ENCODE data around the gene GOLGA8K. TPM values are rescaled to one million over a fixed set of nuclear protein-coding genes. Genes with fewer than 3 reads are reported as not detected.
"Not testable (repeated sequence)": the region's sequence is repeated elsewhere in the genome, so short reads cannot be mapped to it uniquely, and the experiment has no call there.

GOLGA8K gene
- total and polyA plus RNA-seq, 4 donors, result 0.08 to 0.09 TPM; not detected in 2

- DNase-seq (ENCODE audit: low spot score); H3K27me3 ChIP-seq (ENCODE audit: control insufficient read depth in 4 of 4, insufficient read depth in 4 of 4, low read length in 3 of 4); H3K27ac ChIP-seq (ENCODE audit: low read depth in 1 of 2, low read length in 2 of 2); H3K36me3 ChIP-seq (ENCODE audit: control insufficient read depth in 4 of 4, insufficient read depth in 3 of 4, low read depth in 1 of 4, low read length in 3 of 4); H3K4me1 ChIP-seq (ENCODE audit: control insufficient read depth in 4 of 4, insufficient read depth in 4 of 4, low read length in 3 of 4); H3K4me3 ChIP-seq (ENCODE audit: low read depth in 1 of 3, low read length in 3 of 3); H3K9ac ChIP-seq (ENCODE audit: low read depth in 1 of 2, low read length in 2 of 2); H3K9me3 ChIP-seq (ENCODE audit: control insufficient read depth in 4 of 4, low read length in 3 of 4): not testable (repeated sequence)
- WGBS, result no CpG with 5 or more reads among the region's 7 CpGs
Measured at GRCh38 chr15:32352748-32353147, 50.3 kb downstream of the GOLGA8K start.

- H3K36me3 ChIP-seq (ENCODE audit: control insufficient read depth in 4 of 4, insufficient read depth in 3 of 4, low read depth in 1 of 4, low read length in 3 of 4); H3K9me3 ChIP-seq (ENCODE audit: control insufficient read depth in 4 of 4, low read length in 3 of 4); DNase-seq (ENCODE audit: low spot score); H3K27ac ChIP-seq (ENCODE audit: low read depth in 1 of 2, low read length in 2 of 2); H3K27me3 ChIP-seq (ENCODE audit: control insufficient read depth in 4 of 4, insufficient read depth in 4 of 4, low read length in 3 of 4); H3K9ac ChIP-seq (ENCODE audit: low read depth in 1 of 2, low read length in 2 of 2); H3K4me3 ChIP-seq (ENCODE audit: low read depth in 1 of 3, low read length in 3 of 3); H3K4me1 ChIP-seq (ENCODE audit: control insufficient read depth in 4 of 4, insufficient read depth in 4 of 4, low read length in 3 of 4): not testable (repeated sequence)
- 18% methylated on average over 2 of the region's 4 CpGs for WGBS
Measured at GRCh38 chr15:32350563-32351220, 52.4 kb downstream of the GOLGA8K start.

- 5% methylated on average over 11 of the region's 31 CpGs for WGBS
- H3K4me3 ChIP-seq (ENCODE audit: low read depth in 1 of 3, low read length in 3 of 3), result not testable (repeated sequence)
Measured at GRCh38 chr15:32347037-32347436, 56.1 kb downstream of the GOLGA8K start.

GRCh38 chr15:32345978-32346547 lies 57.0 kb downstream of the GOLGA8K start:
- DNase-seq (ENCODE audit: low spot score); H3K27ac ChIP-seq (ENCODE audit: low read depth in 1 of 2, low read length in 2 of 2): not testable (repeated sequence)
- no CpG with 5 or more reads among the region's 46 CpGs for WGBS

More at GRCh38 chr15:32347037-32347436, 56.1 kb downstream of the GOLGA8K start:
- not testable (repeated sequence) for H3K27ac ChIP-seq (ENCODE audit: low read depth in 1 of 2, low read length in 2 of 2); H3K9me3 ChIP-seq (ENCODE audit: control insufficient read depth in 4 of 4, low read length in 3 of 4); DNase-seq (ENCODE audit: low spot score); H3K9ac ChIP-seq (ENCODE audit: low read depth in 1 of 2, low read length in 2 of 2); H3K36me3 ChIP-seq (ENCODE audit: control insufficient read depth in 4 of 4, insufficient read depth in 3 of 4, low read depth in 1 of 4, low read length in 3 of 4); H3K4me1 ChIP-seq (ENCODE audit: control insufficient read depth in 4 of 4, insufficient read depth in 4 of 4, low read length in 3 of 4); H3K27me3 ChIP-seq (ENCODE audit: control insufficient read depth in 4 of 4, insufficient read depth in 4 of 4, low read length in 3 of 4)

GRCh38 chr15:32343921-32344320 lies 59.2 kb downstream of the GOLGA8K start:
- H3K36me3 ChIP-seq (ENCODE audit: control insufficient read depth in 4 of 4, insufficient read depth in 3 of 4, low read depth in 1 of 4, low read length in 3 of 4); H3K9ac ChIP-seq (ENCODE audit: low read depth in 1 of 2, low read length in 2 of 2); H3K4me3 ChIP-seq (ENCODE audit: low read depth in 1 of 3, low read length in 3 of 3); DNase-seq (ENCODE audit: low spot score); H3K9me3 ChIP-seq (ENCODE audit: control insufficient read depth in 4 of 4, low read length in 3 of 4); H3K27me3 ChIP-seq (ENCODE audit: control insufficient read depth in 4 of 4, insufficient read depth in 4 of 4, low read length in 3 of 4); H3K4me1 ChIP-seq (ENCODE audit: control insufficient read depth in 4 of 4, insufficient read depth in 4 of 4, low read length in 3 of 4); H3K27ac ChIP-seq (ENCODE audit: low read depth in 1 of 2, low read length in 2 of 2): not testable (repeated sequence)
- 41% methylated on average over 1 of the region's 3 CpGs for WGBS

More at GRCh38 chr15:32345978-32346547, 57.0 kb downstream of the GOLGA8K start:
- not testable (repeated sequence) for H3K27me3 ChIP-seq (ENCODE audit: control insufficient read depth in 4 of 4, insufficient read depth in 4 of 4, low read length in 3 of 4); H3K9ac ChIP-seq (ENCODE audit: low read depth in 1 of 2, low read length in 2 of 2); H3K4me3 ChIP-seq (ENCODE audit: low read depth in 1 of 3, low read length in 3 of 3); H3K36me3 ChIP-seq (ENCODE audit: control insufficient read depth in 4 of 4, insufficient read depth in 3 of 4, low read depth in 1 of 4, low read length in 3 of 4); H3K9me3 ChIP-seq (ENCODE audit: control insufficient read depth in 4 of 4, low read length in 3 of 4); H3K4me1 ChIP-seq (ENCODE audit: control insufficient read depth in 4 of 4, insufficient read depth in 4 of 4, low read length in 3 of 4)

Small RNA genes lying within 50 kb of the gene (small RNA-seq; reads per million reads assigned to genes)
- gene RF00096 (not detected), gene RN7SL185P (not detected), gene RN7SL539P (not detected)

Other genes starting within 250 kb of the GOLGA8K start
- gene GOLGA8O, start 52.3 kb upstream of the GOLGA8K start, total RNA-seq, result 1 to 10 TPM in 1 of 2 donors, under 1 TPM in 1; 0.28 to 4.4 TPM
- under 1 TPM in 1 of 2 donors, not detected in 1; 0.29 TPM for gene GOLGA8O, start 52.3 kb upstream of the GOLGA8K start, polyA plus RNA-seq
- gene GOLGA8N, start 190.2 kb upstream of the GOLGA8K start, total RNA-seq, result 1 to 10 TPM; 4.7 to 6.8 TPM
- gene GOLGA8N, start 190.2 kb upstream of the GOLGA8K start, polyA plus RNA-seq, result 1 to 10 TPM; 1.1 to 1.2 TPM
- 10 to 100 TPM in 1 of 2 donors, under 1 TPM in 1; 0.42 to 20.6 TPM for gene ARHGAP11A, start 212.2 kb upstream of the GOLGA8K start, total RNA-seq
- gene ARHGAP11A, start 212.2 kb upstream of the GOLGA8K start, polyA plus RNA-seq, result 1 to 10 TPM in 1 of 2 donors, under 1 TPM in 1; 0.46 to 1.5 TPM
- 10 to 100 TPM in 1 of 2 donors, 1 to 10 TPM in 1; 7.5 to 12.6 TPM for gene SCG5, start 238.4 kb upstream of the GOLGA8K start, total RNA-seq
- gene SCG5, start 238.4 kb upstream of the GOLGA8K start, polyA plus RNA-seq, result 10 to 100 TPM in 1 of 2 donors, 1 to 10 TPM in 1; 2.9 to 13.4 TPM